Activated naive CD8-positive, alpha-beta T cell treated with anti-CD3 and anti-CD28 coated beads, Interleukin-2, amount 50 U/mL, for 24 hours (primary cell): ENCODE data around the gene FLAD1.

ENCODE experiments used
- ATAC-seq: fragments of 150-1000 bp; cut with Tn5 transposase; one replicate; pipeline ENCODE4 v1.10.0; 2021
- DNase-seq: peaks from one replicate; pipeline ENCODE4 v3.0.0; 2021
- H3K27ac Mint-ChIP-seq: one replicate; pipeline ENCODE4 v1.8.0; 2021; ENCODE audit warnings: mild to moderate bottlenecking, mixed read lengths
- H3K27me3 Mint-ChIP-seq: one replicate; pipeline ENCODE4 v1.8.0; 2021; ENCODE audit warnings: mixed read lengths
- H3K36me3 Mint-ChIP-seq: one replicate; pipeline ENCODE4 v1.8.0; 2021; ENCODE audit warnings: low read depth, mixed read lengths
- H3K4me1 Mint-ChIP-seq: one replicate; pipeline ENCODE4 v1.8.0; 2021; ENCODE audit warnings: mixed read lengths
- H3K4me3 Mint-ChIP-seq: one replicate; pipeline ENCODE4 v1.8.0; 2021; ENCODE audit warnings: mild to moderate bottlenecking, moderate library complexity, mixed read lengths
- H3K9me3 Mint-ChIP-seq: one replicate; pipeline ENCODE4 v1.8.0; 2021; ENCODE audit warnings: mixed read lengths

FLAD1 gene

GRCh38 chr1:155029513-155030242 lies 46.5 kb downstream of the FLAD1 start:
- no peaks in the 10 kb centered on the region for H3K36me3 Mint-ChIP-seq
- no peaks in the 10 kb centered on the region for H3K9me3 Mint-ChIP-seq
- no peak overlapping the region for H3K27ac Mint-ChIP-seq
- no peaks in the 10 kb centered on the region for H3K4me1 Mint-ChIP-seq
- ATAC-seq: no peak
- peaks cover 4% of the 10 kb centered on the region for H3K27me3 Mint-ChIP-seq
- no peak overlapping the region for H3K4me3 Mint-ChIP-seq
- no peak for DNase-seq

- no peaks in the 10 kb centered on the region for H3K4me1 Mint-ChIP-seq
- H3K27me3 Mint-ChIP-seq: peaks cover 4% of the 10 kb centered on the region
- no peak overlapping the region for H3K4me3 Mint-ChIP-seq
- no peak overlapping the region for H3K27ac Mint-ChIP-seq
- no peaks in the 10 kb centered on the region for H3K9me3 Mint-ChIP-seq
- H3K36me3 Mint-ChIP-seq: no peaks in the 10 kb centered on the region
- ATAC-seq (no peak), DNase-seq (no peak)
Observed at GRCh38 chr1:155030243-155030795, 47.2 kb downstream of the FLAD1 start.

- DNase-seq (no peak), ATAC-seq (no peak)
- Mint-ChIP-seq H3K27ac (no peak overlapping the region), H3K4me1 (no peaks in the 10 kb centered on the region), H3K4me3 (no peak overlapping the region), H3K36me3 (no peaks in the 10 kb centered on the region), H3K9me3 (no peaks in the 10 kb centered on the region), H3K27me3 (peaks cover 4% of the 10 kb centered on the region)
Observed at GRCh38 chr1:155030899-155031298, 47.8 kb downstream of the FLAD1 start.

GRCh38 chr1:155032886-155033285 lies 49.7 kb downstream of the FLAD1 start:
- ATAC-seq: no peak
- DNase-seq: no peak
- Mint-ChIP-seq H3K4me3 (no peak overlapping the region), H3K4me1 (peaks cover 1% of the 10 kb centered on the region), H3K9me3 (no peaks in the 10 kb centered on the region), H3K36me3 (no peaks in the 10 kb centered on the region), H3K27me3 (peaks cover 4% of the 10 kb centered on the region), H3K27ac (no peak overlapping the region)

GRCh38 chr1:155033524-155033923 lies 50.4 kb downstream of the FLAD1 start, which contains the start of the genes DCST1 and DCST2:
DCST1 (plus strand) TSS chr1:155033824; CDS start chr1:155034037, 213 bp downstream.
DCST2 (minus strand) TSS chr1:155033781; CDS start chr1:155033701, 80 bp downstream.
- Mint-ChIP-seq H3K27ac (no peak within 1 kb of the TSS), H3K4me3 (no peak within 1 kb of the TSS), H3K36me3 (no peaks in the 10 kb centered on the region)

GRCh38 chr1:155034318-155035208 lies 51.4 kb downstream of the FLAD1 start:
- Mint-ChIP-seq H3K36me3 (no peaks in the 10 kb centered on the region), H3K4me3 (no peak overlapping the region), H3K27ac (no peak overlapping the region), H3K27me3 (peaks cover 4% of the 10 kb centered on the region), H3K9me3 (no peaks in the 10 kb centered on the region), H3K4me1 (peaks cover 1% of the 10 kb centered on the region)
- no peak for ATAC-seq
- no peak for DNase-seq

More at GRCh38 chr1:155033524-155033923, 50.4 kb downstream of the FLAD1 start, which contains the start of the genes DCST1 and DCST2:
- peaks cover 1% of the 10 kb centered on the region for H3K4me1 Mint-ChIP-seq
- H3K9me3 Mint-ChIP-seq: no peaks in the 10 kb centered on the region
- ATAC-seq: no peak
- H3K27me3 Mint-ChIP-seq: peaks cover 4% of the 10 kb centered on the region
- DNase-seq: no peak

- ATAC-seq: no peak
- Mint-ChIP-seq H3K4me1 (peaks cover 1% of the 10 kb centered on the region), H3K27ac (no peak overlapping the region), H3K36me3 (no peaks in the 10 kb centered on the region), H3K27me3 (peaks cover 4% of the 10 kb centered on the region), H3K9me3 (no peaks in the 10 kb centered on the region), H3K4me3 (no peak overlapping the region)
- DNase-seq: no peak
Observed at GRCh38 chr1:155035936-155036335, 52.8 kb downstream of the FLAD1 start.

- no peak for ATAC-seq
- Mint-ChIP-seq H3K27ac (no peak overlapping the region), H3K36me3 (no peaks in the 10 kb centered on the region), H3K4me1 (peaks cover 1% of the 10 kb centered on the region), H3K9me3 (no peaks in the 10 kb centered on the region), H3K27me3 (peaks cover 4% of the 10 kb centered on the region), H3K4me3 (no peak overlapping the region)
- DNase-seq: no peak
Observed at GRCh38 chr1:155037043-155037442, 53.9 kb downstream of the FLAD1 start.

GRCh38 chr1:155037851-155038441 lies 54.8 kb downstream of the FLAD1 start:
- H3K4me3 Mint-ChIP-seq: no peak overlapping the region
- ATAC-seq: no peak
- H3K27me3 Mint-ChIP-seq: peaks cover 4% of the 10 kb centered on the region
- peaks cover 1% of the 10 kb centered on the region for H3K4me1 Mint-ChIP-seq
- no peak for DNase-seq
- H3K9me3 Mint-ChIP-seq: no peaks in the 10 kb centered on the region
- H3K36me3 Mint-ChIP-seq: no peaks in the 10 kb centered on the region
- no peak overlapping the region for H3K27ac Mint-ChIP-seq

- Mint-ChIP-seq H3K9me3 (no peaks in the 10 kb centered on the region), H3K4me1 (peaks cover 1% of the 10 kb centered on the region), H3K27ac (no peak overlapping the region), H3K4me3 (no peak overlapping the region), H3K27me3 (peaks cover 4% of the 10 kb centered on the region), H3K36me3 (no peaks in the 10 kb centered on the region)
- ATAC-seq (no peak), DNase-seq (no peak)
Observed at GRCh38 chr1:155038602-155039307, 55.6 kb downstream of the FLAD1 start.

GRCh38 chr1:155039308-155039669 lies 56.1 kb downstream of the FLAD1 start:
- no peak overlapping the region for H3K27ac Mint-ChIP-seq
- H3K36me3 Mint-ChIP-seq: no peaks in the 10 kb centered on the region
- peaks cover 1% of the 10 kb centered on the region for H3K4me1 Mint-ChIP-seq
- no peaks in the 10 kb centered on the region for H3K9me3 Mint-ChIP-seq
- DNase-seq (no peak), ATAC-seq (no peak)
- H3K4me3 Mint-ChIP-seq: no peak overlapping the region
- H3K27me3 Mint-ChIP-seq: no peaks in the 10 kb centered on the region

GRCh38 chr1:155040358-155041093 lies 57.4 kb downstream of the FLAD1 start:
- no peaks in the 10 kb centered on the region for H3K36me3 Mint-ChIP-seq
- no peaks in the 10 kb centered on the region for H3K27me3 Mint-ChIP-seq
- H3K27ac Mint-ChIP-seq: no peak overlapping the region
- no peaks in the 10 kb centered on the region for H3K9me3 Mint-ChIP-seq
- H3K4me1 Mint-ChIP-seq: peaks cover 12% of the 10 kb centered on the region
- ATAC-seq (no peak), DNase-seq (no peak)
- H3K4me3 Mint-ChIP-seq: no peak overlapping the region
